H1 (cell line): Measurements from ENCODE around the gene SEH1L. TPM values are rescaled to one million over a fixed set of nuclear protein-coding genes. Genes with fewer than 3 reads are reported as not detected.

Source experiments
- CBX8 ChIP-seq: fragments of 300-800, 300-1000 bp; sonication (generic); IDR thresholded peaks from 2 replicates; pipeline ENCODE4 v1.7.1; 2016; ENCODE audit warnings: low read depth, low read length, borderline replicate concordance
- CEBPB ChIP-seq: IDR thresholded peaks from 2 replicates; pipeline ENCODE4 v1.6.1; 2012; ENCODE audit warnings: low read depth, low read length
- CTBP2 ChIP-seq: IDR thresholded peaks from 2 replicates; pipeline ENCODE4 v1.7.0; 2011; ENCODE audit warnings: borderline replicate concordance, mild to moderate bottlenecking, moderate library complexity, mixed read lengths, low read length; ENCODE audit not compliant: insufficient read depth, insufficient read length
- HDAC6 ChIP-seq: IDR thresholded peaks from one replicate; pipeline ENCODE4 v1.7.1; 2012; ENCODE audit warnings: low read depth, mild to moderate bottlenecking, inconsistent platforms, low read length, moderate library complexity
- RXRA ChIP-seq: IDR thresholded peaks from 2 replicates; pipeline ENCODE4 v1.6.1; 2011; ENCODE audit warnings: low read depth, mild to moderate bottlenecking, low read length, moderate library complexity; ENCODE audit not compliant: insufficient read depth
- SP4 ChIP-seq: IDR thresholded peaks from 2 replicates; pipeline ENCODE4 v1.6.1; 2012; ENCODE audit warnings: low read length, inconsistent platforms
- TAF1 ChIP-seq: IDR thresholded peaks from 2 replicates; pipeline ENCODE4 v1.6.1; 2011; ENCODE audit warnings: mild to moderate bottlenecking, low read depth, low read length
- polyA plus RNA-seq, 7 experiments: library from polyadenylated mRNA; depleted of rRNA in 3 of 7; stranded (reverse) in 5 of 7; unstranded in 2 of 7; fragments of >200 nt in 5 of 7; fragments of 200-250 nt in 2 of 7; gene quantifications; 1 replicate in 5 of 7; 2 replicates in 1 of 7; 4 replicates in 1 of 7; pipeline versions ENCODE4 v1.2.1 to v1.2.3, GENCODE V29; 2011 to 2013; ENCODE audit warnings: missing spikeins in 2 of 7, mixed read lengths in 2 of 7
- total RNA-seq: library from RNA; stranded (reverse); fragmentation: NEBNext Ultra II Directional; extraction: Animal tissue kit (Norgen Biotek cat#: 25700); gene quantifications from 2 replicates; pipeline ENCODE4 v1.2.1, GENCODE V29; 2021
- TF ChIP-seq, protein P1 (sequence below): fragments of 300-600 bp; sonication (generic); IDR thresholded peaks from 2 replicates; pipeline ENCODE4 v1.7.1; 2012; ENCODE audit warnings: low read length, moderate library complexity, mild to moderate bottlenecking, inconsistent platforms; ENCODE audit not compliant: insufficient replicate concordance
- TF ChIP-seq, protein P2 (sequence below): IDR thresholded peaks from 2 replicates; pipeline ENCODE4 v1.6.1; 2012; ENCODE audit warnings: inconsistent platforms

Gene SEH1L
- total and polyA plus RNA-seq, 2 of the 8 experiments (the other 6 are each of a cell fraction or from before 2014, with no cell fraction given) = 41.7 to 96.7 TPM

DNA sequence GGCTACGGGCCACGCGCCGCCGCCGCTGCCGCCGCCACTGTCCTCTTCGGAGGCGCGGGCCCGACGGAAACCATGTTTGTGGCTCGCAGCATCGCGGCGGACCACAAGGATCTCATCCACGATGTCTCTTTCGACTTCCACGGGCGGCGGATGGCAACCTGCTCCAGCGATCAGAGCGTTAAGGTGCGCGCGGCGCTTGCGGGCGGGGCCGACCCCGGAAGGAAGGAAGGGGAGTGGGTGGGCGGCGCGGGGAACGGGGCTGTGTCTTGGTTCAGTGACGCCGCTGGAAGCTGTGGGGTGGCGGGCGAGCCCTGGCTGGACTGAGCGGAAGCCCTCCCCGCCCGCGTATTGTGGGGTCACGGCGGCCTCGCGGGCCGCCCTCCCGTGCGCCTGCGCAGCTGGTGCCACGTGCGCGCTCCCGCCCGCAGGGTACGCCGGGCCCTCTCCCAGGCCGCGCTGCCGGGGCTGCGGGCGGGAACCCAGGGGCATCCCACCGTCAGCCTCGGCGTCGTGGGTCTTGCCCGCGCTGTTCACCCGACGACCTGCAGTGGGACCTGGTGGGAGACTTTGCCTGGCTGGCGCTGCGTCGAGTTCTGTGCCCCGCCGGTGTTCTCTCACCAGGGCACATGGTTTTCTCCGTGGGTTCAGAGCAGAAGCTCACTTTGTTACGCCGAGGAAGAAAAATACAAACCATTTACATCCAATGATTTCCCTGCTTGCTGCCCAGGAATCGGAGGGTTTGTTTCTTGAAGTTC is 416 bp downstream of the SEH1L start (continued):
- TF ChIP-seq, protein P1, sequence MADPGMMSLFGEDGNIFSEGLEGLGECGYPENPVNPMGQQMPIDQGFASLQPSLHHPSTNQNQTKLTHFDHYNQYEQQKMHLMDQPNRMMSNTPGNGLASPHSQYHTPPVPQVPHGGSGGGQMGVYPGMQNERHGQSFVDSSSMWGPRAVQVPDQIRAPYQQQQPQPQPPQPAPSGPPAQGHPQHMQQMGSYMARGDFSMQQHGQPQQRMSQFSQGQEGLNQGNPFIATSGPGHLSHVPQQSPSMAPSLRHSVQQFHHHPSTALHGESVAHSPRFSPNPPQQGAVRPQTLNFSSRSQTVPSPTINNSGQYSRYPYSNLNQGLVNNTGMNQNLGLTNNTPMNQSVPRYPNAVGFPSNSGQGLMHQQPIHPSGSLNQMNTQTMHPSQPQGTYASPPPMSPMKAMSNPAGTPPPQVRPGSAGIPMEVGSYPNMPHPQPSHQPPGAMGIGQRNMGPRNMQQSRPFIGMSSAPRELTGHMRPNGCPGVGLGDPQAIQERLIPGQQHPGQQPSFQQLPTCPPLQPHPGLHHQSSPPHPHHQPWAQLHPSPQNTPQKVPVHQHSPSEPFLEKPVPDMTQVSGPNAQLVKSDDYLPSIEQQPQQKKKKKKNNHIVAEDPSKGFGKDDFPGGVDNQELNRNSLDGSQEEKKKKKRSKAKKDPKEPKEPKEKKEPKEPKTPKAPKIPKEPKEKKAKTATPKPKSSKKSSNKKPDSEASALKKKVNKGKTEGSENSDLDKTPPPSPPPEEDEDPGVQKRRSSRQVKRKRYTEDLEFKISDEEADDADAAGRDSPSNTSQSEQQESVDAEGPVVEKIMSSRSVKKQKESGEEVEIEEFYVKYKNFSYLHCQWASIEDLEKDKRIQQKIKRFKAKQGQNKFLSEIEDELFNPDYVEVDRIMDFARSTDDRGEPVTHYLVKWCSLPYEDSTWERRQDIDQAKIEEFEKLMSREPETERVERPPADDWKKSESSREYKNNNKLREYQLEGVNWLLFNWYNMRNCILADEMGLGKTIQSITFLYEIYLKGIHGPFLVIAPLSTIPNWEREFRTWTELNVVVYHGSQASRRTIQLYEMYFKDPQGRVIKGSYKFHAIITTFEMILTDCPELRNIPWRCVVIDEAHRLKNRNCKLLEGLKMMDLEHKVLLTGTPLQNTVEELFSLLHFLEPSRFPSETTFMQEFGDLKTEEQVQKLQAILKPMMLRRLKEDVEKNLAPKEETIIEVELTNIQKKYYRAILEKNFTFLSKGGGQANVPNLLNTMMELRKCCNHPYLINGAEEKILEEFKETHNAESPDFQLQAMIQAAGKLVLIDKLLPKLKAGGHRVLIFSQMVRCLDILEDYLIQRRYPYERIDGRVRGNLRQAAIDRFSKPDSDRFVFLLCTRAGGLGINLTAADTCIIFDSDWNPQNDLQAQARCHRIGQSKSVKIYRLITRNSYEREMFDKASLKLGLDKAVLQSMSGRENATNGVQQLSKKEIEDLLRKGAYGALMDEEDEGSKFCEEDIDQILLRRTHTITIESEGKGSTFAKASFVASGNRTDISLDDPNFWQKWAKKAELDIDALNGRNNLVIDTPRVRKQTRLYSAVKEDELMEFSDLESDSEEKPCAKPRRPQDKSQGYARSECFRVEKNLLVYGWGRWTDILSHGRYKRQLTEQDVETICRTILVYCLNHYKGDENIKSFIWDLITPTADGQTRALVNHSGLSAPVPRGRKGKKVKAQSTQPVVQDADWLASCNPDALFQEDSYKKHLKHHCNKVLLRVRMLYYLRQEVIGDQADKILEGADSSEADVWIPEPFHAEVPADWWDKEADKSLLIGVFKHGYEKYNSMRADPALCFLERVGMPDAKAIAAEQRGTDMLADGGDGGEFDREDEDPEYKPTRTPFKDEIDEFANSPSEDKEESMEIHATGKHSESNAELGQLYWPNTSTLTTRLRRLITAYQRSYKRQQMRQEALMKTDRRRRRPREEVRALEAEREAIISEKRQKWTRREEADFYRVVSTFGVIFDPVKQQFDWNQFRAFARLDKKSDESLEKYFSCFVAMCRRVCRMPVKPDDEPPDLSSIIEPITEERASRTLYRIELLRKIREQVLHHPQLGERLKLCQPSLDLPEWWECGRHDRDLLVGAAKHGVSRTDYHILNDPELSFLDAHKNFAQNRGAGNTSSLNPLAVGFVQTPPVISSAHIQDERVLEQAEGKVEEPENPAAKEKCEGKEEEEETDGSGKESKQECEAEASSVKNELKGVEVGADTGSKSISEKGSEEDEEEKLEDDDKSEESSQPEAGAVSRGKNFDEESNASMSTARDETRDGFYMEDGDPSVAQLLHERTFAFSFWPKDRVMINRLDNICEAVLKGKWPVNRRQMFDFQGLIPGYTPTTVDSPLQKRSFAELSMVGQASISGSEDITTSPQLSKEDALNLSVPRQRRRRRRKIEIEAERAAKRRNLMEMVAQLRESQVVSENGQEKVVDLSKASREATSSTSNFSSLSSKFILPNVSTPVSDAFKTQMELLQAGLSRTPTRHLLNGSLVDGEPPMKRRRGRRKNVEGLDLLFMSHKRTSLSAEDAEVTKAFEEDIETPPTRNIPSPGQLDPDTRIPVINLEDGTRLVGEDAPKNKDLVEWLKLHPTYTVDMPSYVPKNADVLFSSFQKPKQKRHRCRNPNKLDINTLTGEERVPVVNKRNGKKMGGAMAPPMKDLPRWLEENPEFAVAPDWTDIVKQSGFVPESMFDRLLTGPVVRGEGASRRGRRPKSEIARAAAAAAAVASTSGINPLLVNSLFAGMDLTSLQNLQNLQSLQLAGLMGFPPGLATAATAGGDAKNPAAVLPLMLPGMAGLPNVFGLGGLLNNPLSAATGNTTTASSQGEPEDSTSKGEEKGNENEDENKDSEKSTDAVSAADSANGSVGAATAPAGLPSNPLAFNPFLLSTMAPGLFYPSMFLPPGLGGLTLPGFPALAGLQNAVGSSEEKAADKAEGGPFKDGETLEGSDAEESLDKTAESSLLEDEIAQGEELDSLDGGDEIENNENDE = no peak
- TF ChIP-seq RXRA (no peak), HDAC6 (no peak), SP4 (0 out of 2 replicates have a peak, but pooled peaks have one; percentile 26), CBX8 (no peak), TAF1 (peak; percentile 73), CTBP2 (no peak), CEBPB (no peak)
- TF ChIP-seq, protein P2, sequence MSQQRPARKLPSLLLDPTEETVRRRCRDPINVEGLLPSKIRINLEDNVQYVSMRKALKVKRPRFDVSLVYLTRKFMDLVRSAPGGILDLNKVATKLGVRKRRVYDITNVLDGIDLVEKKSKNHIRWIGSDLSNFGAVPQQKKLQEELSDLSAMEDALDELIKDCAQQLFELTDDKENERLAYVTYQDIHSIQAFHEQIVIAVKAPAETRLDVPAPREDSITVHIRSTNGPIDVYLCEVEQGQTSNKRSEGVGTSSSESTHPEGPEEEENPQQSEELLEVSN = peak; percentile 99
